Panc1 (cell line): Measurements from ENCODE around the gene HAGH.

Source experiments
- POLR2AphosphoS5 ChIP-seq: IDR thresholded peaks from 2 replicates; pipeline ENCODE4 v1.6.1; 2012; ENCODE audit warnings: mild to moderate bottlenecking, low read depth, low read length, moderate library complexity
- TF ChIP-seq, protein P1 (sequence below): fragments of 450-650 bp; IDR thresholded peaks from 2 replicates; pipeline ENCODE4 v1.5.1; 2017; ENCODE audit warnings: mild to moderate bottlenecking

DNA sequence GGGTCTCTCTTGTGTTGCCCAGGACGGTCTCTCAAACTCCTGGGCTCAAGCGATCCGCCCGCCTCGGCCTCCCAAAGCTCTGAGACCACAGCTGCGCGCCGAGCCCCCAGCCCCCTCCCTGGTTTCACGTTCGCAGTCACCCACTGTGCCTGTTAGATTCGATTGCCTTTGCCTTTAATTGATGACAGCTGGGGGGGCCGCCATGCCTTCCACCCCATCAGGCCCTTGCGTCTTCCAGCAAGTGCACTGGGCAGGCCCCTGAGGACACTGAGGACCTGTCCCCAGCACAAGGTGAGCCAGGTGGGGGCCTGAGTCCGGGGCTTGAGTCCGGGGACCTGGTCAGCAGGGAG is 36.4 kb downstream of the HAGH start:
- TF ChIP-seq, protein P1, sequence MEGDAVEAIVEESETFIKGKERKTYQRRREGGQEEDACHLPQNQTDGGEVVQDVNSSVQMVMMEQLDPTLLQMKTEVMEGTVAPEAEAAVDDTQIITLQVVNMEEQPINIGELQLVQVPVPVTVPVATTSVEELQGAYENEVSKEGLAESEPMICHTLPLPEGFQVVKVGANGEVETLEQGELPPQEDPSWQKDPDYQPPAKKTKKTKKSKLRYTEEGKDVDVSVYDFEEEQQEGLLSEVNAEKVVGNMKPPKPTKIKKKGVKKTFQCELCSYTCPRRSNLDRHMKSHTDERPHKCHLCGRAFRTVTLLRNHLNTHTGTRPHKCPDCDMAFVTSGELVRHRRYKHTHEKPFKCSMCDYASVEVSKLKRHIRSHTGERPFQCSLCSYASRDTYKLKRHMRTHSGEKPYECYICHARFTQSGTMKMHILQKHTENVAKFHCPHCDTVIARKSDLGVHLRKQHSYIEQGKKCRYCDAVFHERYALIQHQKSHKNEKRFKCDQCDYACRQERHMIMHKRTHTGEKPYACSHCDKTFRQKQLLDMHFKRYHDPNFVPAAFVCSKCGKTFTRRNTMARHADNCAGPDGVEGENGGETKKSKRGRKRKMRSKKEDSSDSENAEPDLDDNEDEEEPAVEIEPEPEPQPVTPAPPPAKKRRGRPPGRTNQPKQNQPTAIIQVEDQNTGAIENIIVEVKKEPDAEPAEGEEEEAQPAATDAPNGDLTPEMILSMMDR, result no peak
- no peak for TF ChIP-seq POLR2AphosphoS5
